HG03520 (cell line): ENCODE results near the gene ZNF680.
"Not testable (repeated sequence)": the region's sequence is repeated elsewhere in the genome, so short reads cannot be mapped to it uniquely, and the experiment has no call there.

Source experiments
- ATAC-seq: cut with Tn5 transposase; IDR thresholded peaks from one replicate; pipeline ENCODE4 v1.9.1; 2021; ENCODE audit warnings: mild to moderate bottlenecking, moderate library complexity; ENCODE audit not compliant: unreplicated experiment

ZNF680 gene

GRCh38 chr7:64557601-64558322, 5.1 kb downstream of the ZNF680 start:
- ATAC-seq = no peak

GRCh38 chr7:64555046-64555445, 7.8 kb downstream of the ZNF680 start:
- no peak for ATAC-seq

GRCh38 chr7:64554188-64554587, 8.7 kb downstream of the ZNF680 start:
- not testable (repeated sequence) for ATAC-seq

- ATAC-seq = no peak
These were observed 11.3 kb downstream of the ZNF680 start for GRCh38 chr7:64551375-64552142.

DNA sequence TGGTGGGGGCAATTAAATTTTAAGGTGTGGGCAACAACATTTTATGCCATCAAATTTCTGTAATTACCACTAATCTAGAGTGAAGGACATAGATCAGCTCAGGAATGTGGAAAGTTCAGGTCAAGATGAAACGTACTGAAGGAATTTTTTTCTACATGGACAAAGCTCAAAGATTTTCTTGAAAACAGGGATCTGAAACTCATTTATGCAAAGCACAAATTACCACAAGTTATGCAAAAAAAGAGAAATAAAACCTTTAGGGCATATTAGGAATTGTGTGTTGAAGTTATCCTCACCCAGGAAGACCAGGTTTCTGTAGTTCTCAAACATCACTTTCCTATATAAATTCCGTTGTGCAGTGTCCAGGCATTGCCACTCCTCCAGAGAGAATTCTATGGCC, 18.9 kb downstream of the ZNF680 start:
- no peak for ATAC-seq

GRCh38 chr7:64541438-64542359, 21.2 kb downstream of the ZNF680 start:
- ATAC-seq = no peak

DNA sequence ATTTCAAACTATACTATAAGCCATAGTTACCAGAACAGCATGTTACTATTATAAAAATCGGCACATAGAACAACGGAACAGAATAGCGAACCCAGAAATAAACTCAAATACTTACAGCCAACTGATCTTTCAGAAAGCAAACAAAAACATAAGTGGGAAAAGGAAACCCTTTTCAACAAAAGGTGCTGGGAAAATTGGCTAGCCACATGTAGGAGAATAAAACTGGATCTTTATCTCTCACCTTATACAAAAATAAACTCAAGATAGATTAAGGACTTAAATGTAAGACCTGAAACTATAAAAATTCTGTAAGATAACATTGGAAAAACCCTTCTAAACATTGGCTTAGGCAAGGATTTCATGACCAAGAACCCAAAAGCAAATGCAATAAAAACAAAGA, 29.1 kb downstream of the ZNF680 start:
- ATAC-seq = no peak

- ATAC-seq = no peak
These were observed 34.1 kb downstream of the ZNF680 start for GRCh38 chr7:64528770-64529169.

DNA sequence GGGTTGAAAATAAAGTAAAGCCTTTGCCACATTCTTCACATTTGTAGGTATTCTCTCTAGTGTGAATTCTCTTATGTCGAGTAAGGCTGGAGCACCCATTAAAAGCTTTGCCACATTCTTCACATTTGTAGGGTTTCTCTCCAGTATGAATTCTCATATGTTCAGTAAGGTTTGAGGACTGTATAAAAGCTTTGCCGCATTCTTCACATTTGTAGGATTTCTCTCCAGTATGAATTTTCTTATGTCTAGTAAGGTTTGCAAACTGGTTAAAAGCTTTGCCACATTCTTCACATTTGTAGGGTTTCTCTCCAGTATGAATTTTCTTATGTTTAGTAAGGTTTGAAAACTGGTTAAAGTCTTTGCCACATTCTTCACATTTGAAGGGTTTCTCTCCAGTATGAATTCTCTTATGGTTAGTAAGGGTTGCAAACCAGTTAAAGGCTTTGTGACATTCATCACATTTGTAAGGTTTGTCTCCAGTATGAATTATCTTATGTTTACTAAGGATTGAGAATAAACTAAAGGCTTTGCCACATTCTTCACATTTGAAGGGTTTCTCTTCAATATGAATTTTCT, 41.4 kb downstream of the ZNF680 start:
- no peak for ATAC-seq

DNA sequence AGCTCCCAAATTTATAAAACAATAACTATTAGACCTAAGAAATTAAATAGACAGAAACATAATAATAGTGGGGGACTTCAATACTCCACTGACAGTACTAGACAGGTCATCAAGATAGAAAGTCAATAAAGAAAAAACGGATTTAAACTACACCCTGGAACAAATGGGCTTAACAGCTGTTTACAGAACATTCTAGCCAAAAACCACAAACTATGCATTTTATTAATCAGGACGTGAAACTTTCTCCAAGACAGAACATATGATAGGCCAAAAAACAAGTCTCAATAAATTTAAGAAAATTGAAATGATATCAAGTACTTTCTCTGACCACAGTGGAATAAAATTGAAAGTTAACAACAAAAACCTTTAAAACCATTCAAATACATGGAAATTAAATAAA, 46.4 kb downstream of the ZNF680 start:
- ATAC-seq = no peak

GRCh38 chr7:64515781-64516180, 47.1 kb downstream of the ZNF680 start:
- no peak for ATAC-seq

DNA sequence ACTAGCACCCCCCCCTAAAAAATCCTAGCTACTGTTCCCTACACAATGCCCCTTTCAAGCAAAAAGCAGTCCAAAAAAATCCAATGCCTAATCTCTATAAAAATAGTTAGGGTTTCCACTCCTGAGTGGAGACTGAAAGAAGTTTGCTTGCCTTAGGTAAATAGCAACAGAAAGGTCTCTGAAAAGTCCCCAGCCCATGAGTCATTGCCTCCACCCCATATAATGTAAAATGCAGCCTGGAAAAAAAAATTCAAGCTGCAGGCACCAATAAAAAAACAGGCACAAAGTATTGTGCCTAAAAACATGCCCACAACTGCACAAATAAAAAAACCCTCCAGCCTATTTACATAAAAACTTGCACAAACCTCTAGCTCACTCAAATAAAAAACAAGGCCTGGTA, 47.5 kb downstream of the ZNF680 start:
- no peak for ATAC-seq

DNA sequence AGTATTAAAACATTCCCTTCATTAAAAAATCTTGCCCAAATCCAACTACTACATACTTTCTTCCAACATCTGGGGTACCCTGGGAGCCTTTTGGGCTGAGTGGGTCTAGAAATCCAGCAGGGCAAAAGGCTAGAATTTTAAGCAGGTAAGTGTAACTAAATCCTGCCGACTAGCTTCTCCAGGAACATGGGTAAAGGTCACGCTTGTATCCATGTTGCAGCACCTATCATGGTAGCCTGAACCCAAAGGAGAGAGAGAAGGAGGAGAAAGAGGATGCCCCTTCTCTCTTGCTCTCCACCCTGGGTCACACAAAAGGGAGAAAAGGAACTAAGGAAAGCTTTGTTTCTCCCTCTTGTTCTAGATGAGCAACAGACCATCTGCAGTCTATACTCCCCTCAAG, 53.3 kb downstream of the ZNF680 start:
- no peak for ATAC-seq

DNA sequence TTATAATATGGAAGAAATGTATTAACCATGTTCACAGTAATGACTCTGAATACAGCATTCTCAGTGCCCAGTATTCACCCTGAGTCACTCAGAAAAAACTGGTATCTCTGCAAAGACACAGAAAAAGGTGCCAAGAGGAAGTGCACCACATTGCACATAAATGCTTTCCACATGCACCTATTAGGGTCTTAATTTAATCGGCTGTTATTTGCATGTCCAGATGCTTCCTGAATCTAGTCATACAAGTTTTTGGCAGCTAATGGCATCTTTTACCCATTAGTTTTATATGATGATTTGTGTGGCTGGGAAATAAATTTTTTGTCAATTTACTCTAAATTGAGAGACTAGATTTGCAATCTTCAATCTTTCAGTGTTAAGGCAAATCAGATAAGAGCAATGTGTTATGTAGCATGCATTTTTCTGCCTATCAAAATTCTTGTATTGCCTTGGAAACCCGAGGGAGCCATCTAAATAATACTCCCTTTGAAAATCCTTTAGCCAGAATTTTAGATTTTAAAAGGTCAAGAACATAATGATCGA, 58.2 kb downstream of the ZNF680 start:
- no peak for ATAC-seq

- ATAC-seq = no peak
These were observed 64.6 kb downstream of the ZNF680 start for GRCh38 chr7:64498270-64498669.

DNA sequence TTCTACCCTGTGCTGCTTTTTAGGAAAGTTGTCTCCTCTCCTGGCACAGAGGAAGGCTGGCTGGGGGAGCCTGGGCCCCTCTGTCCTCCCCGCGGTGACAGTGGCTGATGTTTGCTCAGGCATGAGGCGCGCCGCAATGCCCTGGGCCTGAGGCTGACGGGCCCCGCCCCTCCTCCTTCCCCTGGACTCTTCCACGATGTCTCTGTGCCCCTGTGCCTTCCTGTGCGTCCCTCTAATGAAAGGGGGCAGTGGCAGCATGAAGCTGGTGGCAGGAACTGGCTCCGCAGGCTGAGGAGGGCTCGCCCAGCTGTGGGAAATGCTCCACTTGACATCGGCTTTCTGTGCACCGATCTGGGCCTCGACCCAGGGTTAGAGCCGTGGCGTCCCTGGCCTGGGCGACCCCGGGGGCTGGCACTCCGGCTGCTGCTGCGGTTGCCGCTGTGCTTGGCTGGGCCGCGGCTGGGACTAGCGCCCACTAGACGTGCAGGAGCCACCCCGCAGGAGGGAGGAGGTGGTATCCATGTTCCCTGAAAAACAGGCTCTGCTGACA, 67.9 kb downstream of the ZNF680 start:
- ATAC-seq = no peak

GRCh38 chr7:64485623-64486022, 77.2 kb downstream of the ZNF680 start:
- ATAC-seq = no peak
